IPS DF 6.9 (cell line): ENCODE results near the gene DNAJB14.

Experiments
- DNase-seq: peaks from one replicate; pipeline ENCODE4 v3.0.0-alpha.2; 2013; ENCODE audit warnings: low read depth, low spot score
- H3K27ac ChIP-seq: one replicate; pipeline ENCODE4 v1.5.1; 2013; ENCODE audit warnings: low read length, control low read depth
- H3K27me3 ChIP-seq: 2 replicates; pipeline ENCODE4 v1.6.1; 2013; ENCODE audit warnings: mild to moderate bottlenecking, low read length; ENCODE audit not compliant: control insufficient read depth, insufficient read depth
- H3K36me3 ChIP-seq: 2 replicates; pipeline ENCODE4 v1.6.1; 2013; ENCODE audit warnings: low read length; ENCODE audit not compliant: control insufficient read depth, insufficient read depth
- H3K4me1 ChIP-seq: 2 replicates; pipeline ENCODE4 v1.6.1; 2013; ENCODE audit warnings: low read length; ENCODE audit not compliant: control insufficient read depth, insufficient read depth
- H3K4me3 ChIP-seq: 2 replicates; pipeline ENCODE4 v1.5.1; 2013; ENCODE audit warnings: mild to moderate bottlenecking, low read length
- H3K9me3 ChIP-seq: 2 replicates; pipeline ENCODE4 v1.6.1; 2013; ENCODE audit warnings: low read length, inconsistent platforms; ENCODE audit not compliant: control insufficient read depth, insufficient read depth
- WGBS: extraction: QIAGEN DNeasy Blood & Tissue Kit; methylation state at CpG from one replicate; pipeline ENCODE4 v1.1.7; 2013; ENCODE audit warnings: mixed read lengths, missing lambda C conversion rate; ENCODE audit not compliant: insufficient read length, insufficient coverage; 5-methylcytosine and 5-hydroxymethylcytosine counted together

Gene DNAJB14

DNA sequence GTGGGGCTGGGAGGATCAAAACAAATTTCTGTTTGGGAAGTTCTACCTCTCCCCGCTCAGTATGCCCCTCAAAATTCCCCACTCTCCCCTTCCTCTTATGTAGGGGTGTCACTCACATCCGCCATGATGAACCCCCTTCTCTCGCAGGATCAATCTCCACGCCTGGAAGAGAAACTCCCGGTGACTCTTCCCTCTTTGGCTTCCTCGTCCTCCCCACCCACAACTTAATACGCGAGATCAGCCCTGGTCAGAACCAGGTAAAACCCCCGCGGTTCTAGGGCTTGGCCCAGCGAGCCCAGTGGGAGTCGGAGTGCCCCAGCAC is 52.6 kb downstream of the DNAJB14 start:
- Histone ChIP-seq H3K36me3 (no peaks in the 10 kb centered on the region), H3K27me3 (no peaks in the 10 kb centered on the region), H3K4me1 (no peaks in the 10 kb centered on the region; the same call in 1 of the 2 replicates), H3K27ac (no peak overlapping the region), H3K4me3 (peak overlapping the region; percentile 98), H3K9me3 (no peaks in the 10 kb centered on the region)
- no peak for DNase-seq
- WGBS, result no CpG with 5 or more reads among the region's 12 CpGs

- no peak overlapping the region for H3K27ac ChIP-seq
- H3K4me1 ChIP-seq, result no peaks in the 10 kb centered on the region; the same call in 1 of the 2 replicates
- WGBS, result no CpG with 5 or more reads among the region's 8 CpGs
- no peaks in the 10 kb centered on the region for H3K27me3 ChIP-seq
- DNase-seq, result no peak
- H3K9me3 ChIP-seq, result no peaks in the 10 kb centered on the region
- H3K36me3 ChIP-seq, result no peaks in the 10 kb centered on the region
- H3K4me3 ChIP-seq, result no peak overlapping the region; the same call in 1 of the 2 replicates
Measured at GRCh38 chr4:99893029-99893428, 53.4 kb downstream of the DNAJB14 start.

GRCh38 chr4:99891351-99891750 is 55.1 kb downstream of the DNAJB14 start:
- H3K9me3 ChIP-seq, result no peaks in the 10 kb centered on the region
- H3K4me3 ChIP-seq, result no peak overlapping the region
- no peak for DNase-seq
- no peaks in the 10 kb centered on the region; the same call in 1 of the 2 replicates for H3K4me1 ChIP-seq
- no peaks in the 10 kb centered on the region for H3K36me3 ChIP-seq
- H3K27ac ChIP-seq, result no peak overlapping the region
- no peaks in the 10 kb centered on the region for H3K27me3 ChIP-seq
- no CpG with 5 or more reads among the region's 2 CpGs for WGBS

GRCh38 chr4:99887837-99888236 is 58.6 kb downstream of the DNAJB14 start:
- Histone ChIP-seq H3K4me3 (no peak overlapping the region), H3K27ac (no peak overlapping the region), H3K4me1 (no peaks in the 10 kb centered on the region), H3K9me3 (no peaks in the 10 kb centered on the region), H3K27me3 (no peaks in the 10 kb centered on the region), H3K36me3 (no peaks in the 10 kb centered on the region)
- DNase-seq, result no peak
- no CpG with 5 or more reads among the region's 5 CpGs for WGBS

- no peaks in the 10 kb centered on the region for H3K36me3 ChIP-seq
Measured at GRCh38 chr4:99886146-99886545, 60.3 kb downstream of the DNAJB14 start.

DNA sequence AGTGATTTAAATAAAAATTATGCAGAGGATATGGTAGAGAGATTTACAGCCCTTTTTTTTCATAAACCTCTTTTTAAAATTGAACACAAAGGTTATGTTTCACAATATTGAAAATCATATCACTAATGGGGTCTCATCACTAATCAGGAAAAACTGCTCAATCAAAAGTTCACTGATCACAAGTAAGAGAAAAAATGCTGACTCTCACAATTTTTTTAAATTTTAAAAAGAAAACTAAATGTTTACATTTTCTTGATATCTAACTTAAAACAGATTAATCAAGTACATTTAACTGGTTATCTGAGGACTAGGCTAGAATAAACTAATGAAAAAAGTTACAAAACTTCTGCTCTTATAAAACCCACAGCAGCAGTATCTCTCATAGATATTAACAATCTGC is 60.7 kb downstream of the DNAJB14 start:
- no peak overlapping the region for H3K27ac ChIP-seq
- H3K9me3 ChIP-seq, result no peaks in the 10 kb centered on the region
- no peaks in the 10 kb centered on the region for H3K27me3 ChIP-seq
- DNase-seq, result no peak
- no peak overlapping the region for H3K4me3 ChIP-seq
- no peaks in the 10 kb centered on the region for H3K4me1 ChIP-seq
- no peaks in the 10 kb centered on the region for H3K36me3 ChIP-seq

More at GRCh38 chr4:99886146-99886545, 60.3 kb downstream of the DNAJB14 start:
- Histone ChIP-seq H3K27me3 (no peaks in the 10 kb centered on the region), H3K27ac (no peak overlapping the region), H3K9me3 (no peaks in the 10 kb centered on the region), H3K4me3 (no peak overlapping the region), H3K4me1 (no peaks in the 10 kb centered on the region)
- no peak for DNase-seq
- no CpG with 5 or more reads among the region's 4 CpGs for WGBS

GRCh38 chr4:99885063-99885664 is 61.3 kb downstream of the DNAJB14 start:
- no peak overlapping the region for H3K27ac ChIP-seq
- H3K4me3 ChIP-seq, result no peak overlapping the region
- no CpG with 5 or more reads among the region's 2 CpGs for WGBS
- no peaks in the 10 kb centered on the region for H3K27me3 ChIP-seq
- H3K4me1 ChIP-seq, result no peaks in the 10 kb centered on the region
- DNase-seq, result no peak
- H3K9me3 ChIP-seq, result no peaks in the 10 kb centered on the region
- no peaks in the 10 kb centered on the region for H3K36me3 ChIP-seq

DNA sequence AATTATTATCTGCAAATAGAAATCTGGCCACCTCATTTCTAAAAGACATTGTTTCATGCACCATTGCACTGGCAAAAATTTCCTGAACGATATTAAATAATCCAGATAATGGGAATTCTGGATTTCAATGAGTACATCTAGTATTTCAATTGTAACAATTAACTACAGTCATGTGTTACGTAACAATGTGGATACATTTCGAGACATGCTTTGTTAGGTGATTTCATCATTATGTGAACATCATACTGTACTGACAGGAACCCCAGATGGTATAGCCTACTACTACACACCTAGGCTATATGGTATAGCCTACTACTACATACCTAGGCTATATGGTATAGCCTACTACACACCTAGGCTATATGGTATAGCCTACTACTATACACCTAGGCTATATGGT is 67.0 kb downstream of the DNAJB14 start:
- Histone ChIP-seq H3K27ac (no peak overlapping the region), H3K36me3 (no peaks in the 10 kb centered on the region), H3K9me3 (no peaks in the 10 kb centered on the region), H3K4me1 (no peaks in the 10 kb centered on the region), H3K4me3 (no peak overlapping the region), H3K27me3 (no peaks in the 10 kb centered on the region)
- no peak for DNase-seq
- WGBS, result no CpG with 5 or more reads among the region's 3 CpGs

DNA sequence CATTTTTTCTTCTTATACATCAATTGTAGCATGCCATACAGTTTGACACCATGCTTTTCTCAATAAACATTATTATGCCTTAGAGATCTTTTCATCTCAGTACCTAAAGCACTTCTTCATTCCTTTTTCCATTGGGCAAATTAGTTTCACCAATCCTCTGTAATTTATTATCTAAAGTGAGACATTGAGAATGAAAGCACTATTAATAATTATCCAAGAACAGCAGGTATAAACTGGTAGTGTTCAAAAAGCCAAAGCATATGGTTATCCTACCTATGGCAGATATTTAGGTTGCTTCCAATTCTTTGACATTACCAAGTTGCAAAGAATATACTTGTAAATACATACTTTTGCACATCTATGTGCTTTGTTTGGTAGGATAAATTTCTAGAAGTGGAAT is 67.8 kb downstream of the DNAJB14 start:
- Histone ChIP-seq H3K27ac (no peak overlapping the region), H3K36me3 (no peaks in the 10 kb centered on the region), H3K9me3 (no peaks in the 10 kb centered on the region), H3K27me3 (no peaks in the 10 kb centered on the region), H3K4me1 (no peaks in the 10 kb centered on the region), H3K4me3 (no peak overlapping the region)
- no peak for DNase-seq

DNA sequence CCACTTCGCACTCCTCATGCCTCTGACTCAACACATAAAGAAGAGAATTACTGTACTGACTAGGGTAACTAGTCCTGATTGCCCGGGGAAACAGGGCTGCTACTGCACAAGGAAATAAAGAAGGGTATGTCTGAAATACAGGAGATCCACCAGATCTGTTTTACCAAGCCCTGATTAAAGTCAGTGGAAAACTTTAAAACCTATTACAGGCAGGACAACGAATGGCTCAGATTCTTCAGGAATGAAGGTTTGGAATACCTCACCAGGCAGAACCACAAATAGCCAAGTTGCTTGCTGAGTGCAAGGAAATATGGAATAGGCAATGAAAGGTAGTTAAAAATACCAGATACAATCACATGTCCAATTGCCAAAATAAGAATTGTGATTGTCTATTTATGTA is 69.5 kb downstream of the DNAJB14 start:
- no peak for DNase-seq
- WGBS, result no CpG with 5 or more reads among the region's 3 CpGs
- H3K4me1 ChIP-seq, result no peaks in the 10 kb centered on the region
- no peaks in the 10 kb centered on the region for H3K27me3 ChIP-seq
- H3K27ac ChIP-seq, result no peak overlapping the region
- H3K4me3 ChIP-seq, result no peak overlapping the region
- H3K36me3 ChIP-seq, result no peaks in the 10 kb centered on the region
- H3K9me3 ChIP-seq, result no peaks in the 10 kb centered on the region

- H3K4me3 ChIP-seq, result no peak overlapping the region
- no peaks in the 10 kb centered on the region for H3K27me3 ChIP-seq
- H3K27ac ChIP-seq, result no peak overlapping the region
- no peaks in the 10 kb centered on the region for H3K36me3 ChIP-seq
- no peak for DNase-seq
- H3K4me1 ChIP-seq, result no peaks in the 10 kb centered on the region
- no peaks in the 10 kb centered on the region for H3K9me3 ChIP-seq
Measured at GRCh38 chr4:99875071-99875470, 71.3 kb downstream of the DNAJB14 start.
